ENCODE results near the gene MOGAT1. TPM values are rescaled to one million over a fixed set of nuclear protein-coding genes. Genes with fewer than 3 reads are reported as not detected.
A peak's percentile ranks its signal among the peaks of the same experiment; 100 is the strongest.

The MOGAT1 gene
- total RNA-seq, 1 donor from 2014 or later = 0.74 TPM

DNA sequence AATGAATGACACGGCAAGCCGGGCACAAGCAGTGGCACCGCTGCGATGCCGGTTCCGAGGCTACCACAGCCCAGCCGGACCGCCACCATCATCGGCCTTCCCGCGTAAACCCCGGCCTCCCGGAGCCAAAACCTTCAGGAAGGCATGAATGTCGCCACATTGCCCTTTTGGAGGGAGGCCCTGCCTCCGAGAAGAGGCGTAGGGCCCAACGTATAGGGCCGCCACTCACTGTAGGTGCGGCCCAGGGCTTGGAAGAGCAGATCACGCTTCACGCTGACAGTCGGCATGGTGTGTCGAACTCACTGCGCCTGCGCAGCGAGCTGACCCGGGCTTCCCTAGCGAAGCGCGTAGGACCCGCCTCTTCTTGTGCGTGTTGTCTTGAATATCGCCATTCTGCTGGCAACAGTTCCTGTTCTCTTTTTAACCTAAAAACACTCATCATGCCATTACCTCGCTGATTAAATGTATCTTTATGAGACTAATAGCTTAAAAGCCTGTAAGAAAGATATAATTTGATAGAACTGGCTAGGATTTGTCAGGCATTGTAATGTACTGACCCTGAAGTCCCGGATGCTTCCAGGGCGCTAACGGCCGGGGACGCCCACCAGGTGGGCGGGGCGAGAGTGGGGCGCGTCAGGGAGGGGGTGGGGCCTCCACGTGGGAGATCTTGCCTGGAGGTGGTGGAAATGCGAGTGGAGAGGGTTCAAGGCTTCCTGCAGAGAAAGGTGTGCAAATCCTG, 15.5 kb upstream of the MOGAT1 start, which contains the start of gene FARSB:
FARSB (minus strand) TSS at position 306 of the 739 bp plus-strand sequence; CDS start at position 287, 19 bp downstream.
- Mint-ChIP-seq H3K27ac (peak within 1 kb of the TSS; percentile 100), H3K36me3 (ENCODE audit: insufficient read depth) (no peaks in the 10 kb centered on the region), H3K4me3 (ENCODE audit: low read depth) (peak within 1 kb of the TSS; percentile 91), H3K9me3 (ENCODE audit: low read depth) (no peaks in the 10 kb centered on the region), H3K27me3 (no peaks in the 10 kb centered on the region), H3K4me1 (ENCODE audit: low read depth) (peaks cover 8% of the 10 kb centered on the region)
- peak; percentile 82 for DNase-seq (ENCODE audit: low spot score, unreplicated experiment)
- TF ChIP-seq, protein P1, sequence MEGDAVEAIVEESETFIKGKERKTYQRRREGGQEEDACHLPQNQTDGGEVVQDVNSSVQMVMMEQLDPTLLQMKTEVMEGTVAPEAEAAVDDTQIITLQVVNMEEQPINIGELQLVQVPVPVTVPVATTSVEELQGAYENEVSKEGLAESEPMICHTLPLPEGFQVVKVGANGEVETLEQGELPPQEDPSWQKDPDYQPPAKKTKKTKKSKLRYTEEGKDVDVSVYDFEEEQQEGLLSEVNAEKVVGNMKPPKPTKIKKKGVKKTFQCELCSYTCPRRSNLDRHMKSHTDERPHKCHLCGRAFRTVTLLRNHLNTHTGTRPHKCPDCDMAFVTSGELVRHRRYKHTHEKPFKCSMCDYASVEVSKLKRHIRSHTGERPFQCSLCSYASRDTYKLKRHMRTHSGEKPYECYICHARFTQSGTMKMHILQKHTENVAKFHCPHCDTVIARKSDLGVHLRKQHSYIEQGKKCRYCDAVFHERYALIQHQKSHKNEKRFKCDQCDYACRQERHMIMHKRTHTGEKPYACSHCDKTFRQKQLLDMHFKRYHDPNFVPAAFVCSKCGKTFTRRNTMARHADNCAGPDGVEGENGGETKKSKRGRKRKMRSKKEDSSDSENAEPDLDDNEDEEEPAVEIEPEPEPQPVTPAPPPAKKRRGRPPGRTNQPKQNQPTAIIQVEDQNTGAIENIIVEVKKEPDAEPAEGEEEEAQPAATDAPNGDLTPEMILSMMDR (IDR thresholded peaks at IDR 0.05; ENCODE audit: unreplicated experiment) = no peak

DNA sequence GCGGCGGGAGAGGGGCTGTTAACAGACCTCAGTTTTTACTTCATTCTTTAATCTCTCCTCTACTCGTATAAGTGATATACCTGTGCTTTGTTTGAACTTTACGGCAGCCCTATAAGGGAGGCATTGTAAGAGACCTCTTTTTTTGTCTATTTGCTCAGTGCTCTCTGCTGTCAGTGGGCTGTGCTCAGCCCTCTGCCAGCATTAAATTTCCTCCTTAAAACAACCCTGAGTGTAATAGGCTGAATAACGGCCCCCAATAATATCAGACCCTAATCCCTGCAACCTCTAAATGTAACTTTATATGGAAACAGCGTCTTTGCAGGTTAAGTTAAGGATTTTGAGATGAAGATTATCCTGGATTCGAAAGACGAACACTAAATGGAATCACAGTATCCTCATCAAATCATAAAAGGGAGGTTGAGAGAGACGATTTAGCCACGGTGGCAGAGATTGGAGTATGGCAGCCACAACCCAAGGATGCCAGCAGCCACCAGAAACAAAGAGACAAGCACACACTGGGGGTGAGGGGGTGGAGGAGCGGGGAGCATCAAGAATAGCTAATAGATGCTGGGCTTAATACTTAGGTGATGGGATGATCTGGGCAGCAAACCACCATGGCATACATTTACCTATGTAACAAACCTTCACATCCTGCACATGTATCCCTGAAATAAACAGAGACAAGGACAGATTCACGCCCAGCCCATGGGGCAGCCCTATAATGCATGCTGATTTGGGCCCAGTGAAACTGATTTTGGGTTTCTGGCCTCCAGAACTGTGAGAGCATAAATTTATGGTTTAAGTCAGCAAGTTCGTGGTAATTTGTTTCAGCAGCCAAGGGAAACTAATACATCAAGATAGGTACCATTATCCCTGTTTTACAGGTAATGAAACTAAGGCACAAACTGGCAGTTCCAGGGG, 14.7 kb upstream of the MOGAT1 start:
- peaks cover 8% of the 10 kb centered on the region for H3K4me1 Mint-ChIP-seq (ENCODE audit: low read depth)
- peak overlapping the region; percentile 100 for H3K27ac Mint-ChIP-seq
- no peaks in the 10 kb centered on the region for H3K36me3 Mint-ChIP-seq (ENCODE audit: insufficient read depth)
- H3K27me3 Mint-ChIP-seq = no peaks in the 10 kb centered on the region
- TF ChIP-seq, protein P1 (IDR thresholded peaks at IDR 0.05; ENCODE audit: unreplicated experiment) = no peak
- no peaks in the 10 kb centered on the region for H3K9me3 Mint-ChIP-seq (ENCODE audit: low read depth)
- peak overlapping the region; percentile 91 for H3K4me3 Mint-ChIP-seq (ENCODE audit: low read depth)
- no peak for DNase-seq (ENCODE audit: low spot score, unreplicated experiment)

- TF ChIP-seq, protein P1 (IDR thresholded peaks at IDR 0.05; ENCODE audit: unreplicated experiment) = no peak
- Mint-ChIP-seq H3K27ac (no peak overlapping the region), H3K9me3 (ENCODE audit: low read depth) (no peaks in the 10 kb centered on the region), H3K36me3 (ENCODE audit: insufficient read depth) (no peaks in the 10 kb centered on the region), H3K4me1 (ENCODE audit: low read depth) (no peaks in the 10 kb centered on the region), H3K27me3 (peaks cover 3% of the 10 kb centered on the region), H3K4me3 (ENCODE audit: low read depth) (no peak overlapping the region)
- DNase-seq (ENCODE audit: low spot score, unreplicated experiment) = no peak
Measured at GRCh38 chr2:222663479-222663878, 8.0 kb upstream of the MOGAT1 start.

DNA sequence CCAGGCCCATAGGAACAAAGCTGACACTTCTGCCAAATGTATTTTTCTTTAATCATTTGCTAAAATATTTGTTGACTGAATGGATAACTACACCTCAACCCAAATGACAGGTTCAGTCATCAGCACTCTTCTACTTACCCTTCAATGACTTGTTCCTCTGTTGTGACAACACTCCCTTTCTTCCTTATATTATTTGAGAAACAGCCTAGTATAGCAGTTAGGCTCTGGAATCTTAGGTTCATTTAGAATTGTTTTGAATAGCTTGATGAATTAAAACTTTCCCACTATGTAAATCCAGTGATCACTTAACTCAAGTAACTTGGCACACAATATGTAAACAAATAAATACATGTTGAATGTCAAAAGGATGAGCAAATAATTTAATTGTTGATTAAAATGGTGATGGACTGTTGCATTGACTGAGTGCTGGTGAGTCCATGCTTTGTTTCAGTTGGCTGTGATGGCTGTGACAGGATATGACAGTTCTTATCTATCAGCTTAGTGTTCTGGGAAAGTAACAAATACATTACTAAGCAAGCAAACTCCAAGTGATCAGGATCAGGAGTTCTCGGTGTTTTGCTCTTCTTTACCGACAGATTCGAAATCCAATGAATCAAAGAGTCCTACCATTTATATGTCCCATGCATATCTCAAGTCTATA, 2.8 kb upstream of the MOGAT1 start:
- TF ChIP-seq, protein P1 (IDR thresholded peaks at IDR 0.05; ENCODE audit: unreplicated experiment) = no peak
- H3K4me3 Mint-ChIP-seq (ENCODE audit: low read depth) = no peak overlapping the region
- peaks cover 19% of the 10 kb centered on the region for H3K4me1 Mint-ChIP-seq (ENCODE audit: low read depth)

GRCh38 chr2:222669353-222669752, 2.1 kb upstream of the MOGAT1 start:
- DNase-seq (ENCODE audit: low spot score, unreplicated experiment) = no peak
- no peaks in the 10 kb centered on the region for H3K9me3 Mint-ChIP-seq (ENCODE audit: low read depth)
- TF ChIP-seq, protein P1 (IDR thresholded peaks at IDR 0.05; ENCODE audit: unreplicated experiment) = no peak
- peaks cover 39% of the 10 kb centered on the region for H3K27me3 Mint-ChIP-seq
- no peaks in the 10 kb centered on the region for H3K36me3 Mint-ChIP-seq (ENCODE audit: insufficient read depth)
- H3K27ac Mint-ChIP-seq = no peak overlapping the region
- no peak overlapping the region for H3K4me3 Mint-ChIP-seq (ENCODE audit: low read depth)
- peaks cover 19% of the 10 kb centered on the region for H3K4me1 Mint-ChIP-seq (ENCODE audit: low read depth)

More for the DNA sequence above, 2.8 kb upstream of the MOGAT1 start:
- no peak overlapping the region for H3K27ac Mint-ChIP-seq
- no peaks in the 10 kb centered on the region for H3K36me3 Mint-ChIP-seq (ENCODE audit: insufficient read depth)
- DNase-seq (ENCODE audit: low spot score, unreplicated experiment) = no peak
- peaks cover 34% of the 10 kb centered on the region for H3K27me3 Mint-ChIP-seq
- H3K9me3 Mint-ChIP-seq (ENCODE audit: low read depth) = no peaks in the 10 kb centered on the region

Measured in progenitor cell of endocrine pancreas (in vitro differentiated cells).